ENCODE measurements around the gene ZNF474.

The ZNF474 gene

DNA sequence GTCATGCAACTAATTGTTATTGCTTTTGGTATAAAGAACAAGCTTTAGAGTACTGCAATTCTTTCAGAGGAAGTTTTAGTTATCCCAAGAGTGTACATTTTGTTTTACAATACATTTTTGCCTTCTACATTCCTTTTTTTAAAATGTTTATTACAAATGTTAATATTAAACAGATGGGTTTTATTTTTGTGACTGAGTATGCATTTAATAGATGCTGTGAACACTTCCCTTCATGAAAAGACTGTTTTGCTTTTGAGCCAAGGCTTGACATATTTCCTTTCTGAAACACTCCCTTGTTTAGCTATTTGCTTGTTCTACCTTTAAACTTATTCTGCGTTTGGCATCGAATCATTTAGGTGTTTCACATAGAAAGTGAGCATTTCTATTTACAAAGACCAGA, 14.8 kb upstream of the ZNF474 start:
- Histone ChIP-seq H3K4me3 (ENCODE audit: low read depth in 1 of 5, low read length in 5 of 5) (no peak overlapping the region), H3K9ac (ENCODE audit: low read length in 5 of 5) (no peak overlapping the region), H3K9me3 (ENCODE audit: control insufficient read depth in 5 of 5, low read length in 5 of 5) (no peaks in the 10 kb centered on the region), H3K27ac (ENCODE audit: low read depth, low read length) (no peak overlapping the region), H3K4me1 (ENCODE audit: control insufficient read depth in 5 of 5, insufficient read depth in 5 of 5, low read length in 5 of 5) (no peaks in the 10 kb centered on the region), H3K36me3 (ENCODE audit: control insufficient read depth in 5 of 5, insufficient read depth in 5 of 5, low read length in 5 of 5) (no peaks in the 10 kb centered on the region), H3K27me3 (ENCODE audit: control insufficient read depth in 5 of 5, insufficient read depth in 4 of 5, low read length in 5 of 5) (peaks cover 0 to 3% (median 0%) of the 10 kb centered on the region in 5 donors)

- no peaks in the 10 kb centered on the region for H3K9me3 ChIP-seq (ENCODE audit: control insufficient read depth in 5 of 5, low read length in 5 of 5)
Observed at GRCh38 chr5:122118356-122118948, 10.9 kb upstream of the ZNF474 start.

GRCh38 chr5:122119205-122119604, 10.1 kb upstream of the ZNF474 start:
- Histone ChIP-seq H3K9ac (ENCODE audit: low read length in 5 of 5) (no peak overlapping the region), H3K36me3 (ENCODE audit: control insufficient read depth in 5 of 5, insufficient read depth in 5 of 5, low read length in 5 of 5) (no peaks in the 10 kb centered on the region), H3K9me3 (ENCODE audit: control insufficient read depth in 5 of 5, low read length in 5 of 5) (no peaks in the 10 kb centered on the region), H3K27ac (ENCODE audit: low read depth, low read length) (no peak overlapping the region), H3K4me1 (ENCODE audit: control insufficient read depth in 5 of 5, insufficient read depth in 5 of 5, low read length in 5 of 5) (no peaks in the 10 kb centered on the region), H3K27me3 (ENCODE audit: control insufficient read depth in 5 of 5, insufficient read depth in 4 of 5, low read length in 5 of 5) (peaks cover 0 to 2% (median 0%) of the 10 kb centered on the region in 5 donors), H3K4me3 (ENCODE audit: low read depth in 1 of 5, low read length in 5 of 5) (no peak overlapping the region)

More at GRCh38 chr5:122118356-122118948, 10.9 kb upstream of the ZNF474 start:
- Histone ChIP-seq H3K36me3 (ENCODE audit: control insufficient read depth in 5 of 5, insufficient read depth in 5 of 5, low read length in 5 of 5) (no peaks in the 10 kb centered on the region), H3K27ac (ENCODE audit: low read depth, low read length) (no peak overlapping the region), H3K4me3 (ENCODE audit: low read depth in 1 of 5, low read length in 5 of 5) (no peak overlapping the region), H3K4me1 (ENCODE audit: control insufficient read depth in 5 of 5, insufficient read depth in 5 of 5, low read length in 5 of 5) (no peaks in the 10 kb centered on the region), H3K9ac (ENCODE audit: low read length in 5 of 5) (no peak overlapping the region), H3K27me3 (ENCODE audit: control insufficient read depth in 5 of 5, insufficient read depth in 4 of 5, low read length in 5 of 5) (peaks cover 0 to 2% (median 0%) of the 10 kb centered on the region in 5 donors)

DNA sequence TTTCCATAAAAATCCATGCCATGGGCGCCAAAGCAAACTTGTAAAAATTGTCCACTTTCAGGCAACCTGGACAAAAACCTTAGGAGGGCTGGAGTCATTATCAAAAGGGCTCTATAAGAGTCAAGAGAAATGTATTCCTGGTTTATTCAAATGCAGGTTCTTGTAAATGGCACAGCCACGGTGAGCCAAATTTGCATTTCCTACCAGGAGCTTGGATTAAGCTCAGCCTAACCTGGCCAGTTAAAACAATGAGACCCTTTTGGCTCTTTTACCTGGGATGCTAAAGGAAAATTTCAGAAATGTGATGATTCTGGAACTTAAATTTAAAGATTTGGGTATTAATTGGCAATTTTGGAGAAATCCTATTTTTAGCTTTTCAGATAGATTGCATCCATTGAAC, 8.9 kb upstream of the ZNF474 start:
- Histone ChIP-seq H3K27ac (ENCODE audit: low read depth, low read length) (no peak overlapping the region), H3K9ac (ENCODE audit: low read length in 5 of 5) (no peak overlapping the region), H3K4me3 (ENCODE audit: low read depth in 1 of 5, low read length in 5 of 5) (no peak overlapping the region), H3K27me3 (ENCODE audit: control insufficient read depth in 5 of 5, insufficient read depth in 4 of 5, low read length in 5 of 5) (peaks cover 0 to 2% (median 0%) of the 10 kb centered on the region in 5 donors), H3K4me1 (ENCODE audit: control insufficient read depth in 5 of 5, insufficient read depth in 5 of 5, low read length in 5 of 5) (no peaks in the 10 kb centered on the region), H3K9me3 (ENCODE audit: control insufficient read depth in 5 of 5, low read length in 5 of 5) (no peaks in the 10 kb centered on the region), H3K36me3 (ENCODE audit: control insufficient read depth in 5 of 5, insufficient read depth in 5 of 5, low read length in 5 of 5) (no peaks in the 10 kb centered on the region)

DNA sequence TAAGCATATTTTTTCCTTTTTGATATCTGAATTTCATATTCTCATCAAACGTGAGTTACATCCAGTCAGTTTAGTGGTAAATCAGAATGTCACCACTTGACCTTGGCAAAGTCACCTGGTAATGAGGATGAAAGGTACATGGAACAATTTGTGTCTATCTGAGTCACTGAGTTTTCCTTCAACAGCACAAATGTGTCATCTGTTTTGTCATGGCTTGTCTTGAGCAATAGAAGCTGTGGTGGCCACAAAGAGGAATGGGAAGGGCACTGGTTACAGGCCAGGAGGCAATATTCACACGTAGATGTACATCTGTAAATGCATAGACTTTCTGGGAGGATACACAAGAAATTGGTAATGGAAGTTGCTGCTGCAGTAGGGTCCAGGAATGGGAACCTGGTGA, 8.4 kb upstream of the ZNF474 start:
- Histone ChIP-seq H3K36me3 (ENCODE audit: control insufficient read depth in 5 of 5, insufficient read depth in 5 of 5, low read length in 5 of 5) (no peaks in the 10 kb centered on the region), H3K27ac (ENCODE audit: low read depth, low read length) (no peak overlapping the region), H3K27me3 (ENCODE audit: control insufficient read depth in 5 of 5, insufficient read depth in 4 of 5, low read length in 5 of 5) (peaks cover 0 to 2% (median 0%) of the 10 kb centered on the region in 5 donors), H3K9me3 (ENCODE audit: control insufficient read depth in 5 of 5, low read length in 5 of 5) (no peaks in the 10 kb centered on the region), H3K4me1 (ENCODE audit: control insufficient read depth in 5 of 5, insufficient read depth in 5 of 5, low read length in 5 of 5) (no peaks in the 10 kb centered on the region), H3K9ac (ENCODE audit: low read length in 5 of 5) (no peak overlapping the region), H3K4me3 (ENCODE audit: low read depth in 1 of 5, low read length in 5 of 5) (no peak overlapping the region)

GRCh38 chr5:122121479-122122465, 7.6 kb upstream of the ZNF474 start:
- no peak overlapping the region for H3K9ac ChIP-seq (ENCODE audit: low read length in 5 of 5)
- H3K4me1 ChIP-seq (ENCODE audit: control insufficient read depth in 5 of 5, insufficient read depth in 5 of 5, low read length in 5 of 5), result peaks cover 0 to 2% (median 0%) of the 10 kb centered on the region in 5 donors
- no peak overlapping the region for H3K4me3 ChIP-seq (ENCODE audit: low read depth in 1 of 5, low read length in 5 of 5)
- no peaks in the 10 kb centered on the region for H3K9me3 ChIP-seq (ENCODE audit: control insufficient read depth in 5 of 5, low read length in 5 of 5)
- H3K27me3 ChIP-seq (ENCODE audit: control insufficient read depth in 5 of 5, insufficient read depth in 4 of 5, low read length in 5 of 5), result peaks cover 0 to 2% (median 0%) of the 10 kb centered on the region in 5 donors
- H3K27ac ChIP-seq (ENCODE audit: low read depth, low read length), result no peak overlapping the region
- no peaks in the 10 kb centered on the region for H3K36me3 ChIP-seq (ENCODE audit: control insufficient read depth in 5 of 5, insufficient read depth in 5 of 5, low read length in 5 of 5)

DNA sequence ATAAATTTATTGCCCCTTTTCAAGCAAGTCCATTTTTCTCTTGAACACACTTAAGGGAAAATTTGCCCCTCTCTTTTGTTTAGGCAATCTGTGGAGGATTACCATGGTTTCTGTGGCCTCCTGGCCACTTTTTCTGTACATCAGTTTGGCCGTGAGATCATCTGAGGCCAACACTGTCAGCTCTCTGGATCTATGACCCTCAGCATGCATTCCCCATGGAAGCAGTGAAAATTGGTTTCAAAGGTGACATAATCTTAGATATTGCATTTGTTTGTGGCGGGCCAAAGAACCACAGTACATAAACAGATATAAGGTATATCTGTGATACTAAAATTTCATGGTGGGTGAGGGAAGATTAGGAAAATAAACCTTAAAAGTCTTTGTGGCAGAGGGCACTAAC, 4.6 kb upstream of the ZNF474 start:
- Histone ChIP-seq H3K36me3 (ENCODE audit: control insufficient read depth in 5 of 5, insufficient read depth in 5 of 5, low read length in 5 of 5) (no peaks in the 10 kb centered on the region), H3K27me3 (ENCODE audit: control insufficient read depth in 5 of 5, insufficient read depth in 4 of 5, low read length in 5 of 5) (peaks cover 0 to 2% (median 0%) of the 10 kb centered on the region in 5 donors), H3K9me3 (ENCODE audit: control insufficient read depth in 5 of 5, low read length in 5 of 5) (no peaks in the 10 kb centered on the region), H3K4me1 (ENCODE audit: control insufficient read depth in 5 of 5, insufficient read depth in 5 of 5, low read length in 5 of 5) (peaks cover 0 to 11% (median 0%) of the 10 kb centered on the region in 5 donors), H3K4me3 (ENCODE audit: low read depth in 1 of 5, low read length in 5 of 5) (no peak overlapping the region), H3K9ac (ENCODE audit: low read length in 5 of 5) (no peak overlapping the region), H3K27ac (ENCODE audit: low read depth, low read length) (no peak overlapping the region)

DNA sequence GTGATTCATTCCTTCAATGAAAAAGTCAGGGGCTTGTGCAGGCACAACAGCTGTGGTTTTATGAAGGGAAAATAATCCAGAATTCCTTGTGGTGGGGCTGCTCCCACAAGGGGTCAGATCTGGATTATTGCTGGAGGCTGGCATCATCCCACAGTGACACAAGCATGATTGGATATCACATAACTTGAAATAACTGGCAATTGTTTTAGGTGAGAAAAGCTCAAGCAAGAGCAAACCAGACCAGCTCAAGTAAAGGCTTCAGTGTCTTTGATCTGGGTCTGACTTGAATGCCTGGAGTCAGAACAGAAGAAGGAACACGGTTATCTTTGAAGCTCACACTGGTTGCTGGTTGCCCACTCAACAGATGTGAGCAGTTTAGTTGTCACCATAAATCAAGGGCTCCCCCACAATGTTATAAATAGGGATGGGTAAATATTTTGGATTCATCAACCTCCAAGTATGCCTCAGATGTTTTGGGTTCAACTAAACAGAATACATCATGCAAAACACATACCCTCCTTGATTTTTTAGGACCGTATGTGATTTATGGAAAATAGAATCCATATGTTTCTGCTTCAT, 3.1 kb upstream of the ZNF474 start:
- no peaks in the 10 kb centered on the region for H3K27me3 ChIP-seq (ENCODE audit: control insufficient read depth in 5 of 5, insufficient read depth in 4 of 5, low read length in 5 of 5)
- no peak overlapping the region for H3K27ac ChIP-seq (ENCODE audit: low read depth, low read length)
- no peak overlapping the region for H3K9ac ChIP-seq (ENCODE audit: low read length in 5 of 5)
- H3K4me1 ChIP-seq (ENCODE audit: control insufficient read depth in 5 of 5, insufficient read depth in 5 of 5, low read length in 5 of 5), result peaks cover 0 to 11% (median 0%) of the 10 kb centered on the region in 5 donors
- no peaks in the 10 kb centered on the region for H3K36me3 ChIP-seq (ENCODE audit: control insufficient read depth in 5 of 5, insufficient read depth in 5 of 5, low read length in 5 of 5)
- no peak overlapping the region for H3K4me3 ChIP-seq (ENCODE audit: low read depth in 1 of 5, low read length in 5 of 5)
- no peaks in the 10 kb centered on the region for H3K9me3 ChIP-seq (ENCODE audit: control insufficient read depth in 5 of 5, low read length in 5 of 5)

GRCh38 chr5:122126756-122127321, 2.5 kb upstream of the ZNF474 start:
- Histone ChIP-seq H3K9me3 (ENCODE audit: control insufficient read depth in 5 of 5, low read length in 5 of 5) (no peaks in the 10 kb centered on the region), H3K27ac (ENCODE audit: low read depth, low read length) (no peak overlapping the region), H3K4me1 (ENCODE audit: control insufficient read depth in 5 of 5, insufficient read depth in 5 of 5, low read length in 5 of 5) (peaks cover 0 to 11% (median 0%) of the 10 kb centered on the region in 5 donors)

More at GRCh38 chr5:122126756-122127321, 2.5 kb upstream of the ZNF474 start:
- Histone ChIP-seq H3K27me3 (ENCODE audit: control insufficient read depth in 5 of 5, insufficient read depth in 4 of 5, low read length in 5 of 5) (no peaks in the 10 kb centered on the region), H3K4me3 (ENCODE audit: low read depth in 1 of 5, low read length in 5 of 5) (no peak overlapping the region), H3K36me3 (ENCODE audit: control insufficient read depth in 5 of 5, insufficient read depth in 5 of 5, low read length in 5 of 5) (no peaks in the 10 kb centered on the region), H3K9ac (ENCODE audit: low read length in 5 of 5) (no peak overlapping the region)
